GM21528 (cell line): ENCODE measurements around the gene ISX.

Experiments
- ATAC-seq: cut with Tn5 transposase; IDR thresholded peaks from one replicate; pipeline ENCODE4 v1.9.1; 2021; ENCODE audit warnings: mild to moderate bottlenecking, moderate library complexity; ENCODE audit not compliant: unreplicated experiment, low FRiP score

Gene ISX

GRCh38 chr22:35051013-35051535 is 14.9 kb upstream of the ISX start:
- no peak for ATAC-seq

GRCh38 chr22:35051791-35052190 is 14.2 kb upstream of the ISX start:
- ATAC-seq = no peak

- no peak for ATAC-seq
Observed at GRCh38 chr22:35053060-35053835, 12.7 kb upstream of the ISX start.

DNA sequence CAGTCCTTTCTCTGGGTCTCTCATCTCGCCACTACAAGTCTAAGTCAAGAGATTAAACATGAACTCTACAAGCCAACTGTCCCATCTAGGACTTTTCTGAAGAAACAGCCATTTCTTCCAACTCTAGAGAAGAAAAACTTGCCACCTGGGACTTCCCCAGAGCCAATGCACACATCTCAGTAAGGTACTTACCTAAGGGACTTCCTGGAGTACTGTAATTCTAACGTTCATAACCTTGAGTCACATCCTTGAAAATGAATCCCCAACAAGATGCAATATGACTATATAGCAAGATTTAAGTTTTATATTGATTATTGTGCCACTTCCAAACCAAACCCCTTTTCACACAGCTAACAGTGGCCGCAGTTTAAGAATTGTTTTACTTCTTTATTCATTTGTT is 11.9 kb upstream of the ISX start:
- no peak for ATAC-seq

GRCh38 chr22:35056486-35056885 is 9.5 kb upstream of the ISX start:
- no peak for ATAC-seq

DNA sequence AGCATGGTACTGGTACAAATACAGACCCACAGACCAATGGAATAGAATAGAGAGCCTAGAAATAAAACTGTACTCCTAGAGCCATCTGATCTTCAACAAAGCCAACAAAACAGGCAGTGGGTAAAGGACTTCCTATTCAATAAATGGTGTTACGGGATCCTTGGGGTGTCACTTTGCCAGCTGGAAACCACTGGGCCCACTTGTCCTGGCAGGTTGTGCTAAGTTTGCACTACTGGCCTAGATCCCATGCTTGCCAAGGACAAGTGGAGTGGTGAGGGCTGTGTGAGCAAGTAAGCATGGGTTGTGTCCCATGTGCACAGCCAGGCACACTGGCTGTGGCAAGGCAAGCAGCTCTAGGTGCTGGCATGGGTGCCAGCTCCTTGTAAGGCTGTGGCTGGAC is 8.8 kb upstream of the ISX start:
- ATAC-seq = no peak

- ATAC-seq = no peak
Observed at GRCh38 chr22:35059632-35060031, 6.3 kb upstream of the ISX start.

DNA sequence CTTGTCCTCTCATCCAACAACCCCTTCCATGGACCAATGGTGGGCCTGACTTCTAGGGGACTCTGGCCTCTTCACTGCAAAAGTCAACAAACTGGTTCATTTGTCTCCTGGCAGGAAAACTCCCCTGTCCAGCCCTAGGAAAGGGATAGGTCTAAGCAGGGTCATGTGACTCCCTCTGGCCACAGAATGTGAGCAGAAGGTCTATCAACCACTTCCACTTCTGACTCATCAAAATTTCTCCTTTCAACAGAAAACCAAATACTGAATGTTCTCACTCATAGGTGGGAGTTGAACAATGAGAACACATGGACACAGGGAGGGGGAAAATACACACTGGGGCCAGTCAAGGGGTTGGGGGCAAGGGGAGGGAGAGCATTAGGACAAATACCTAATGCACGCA is 1.3 kb upstream of the ISX start:
- ATAC-seq = no peak

GRCh38 chr22:35065183-35065582 is 775 bp upstream of the ISX start:
- no peak for ATAC-seq

DNA sequence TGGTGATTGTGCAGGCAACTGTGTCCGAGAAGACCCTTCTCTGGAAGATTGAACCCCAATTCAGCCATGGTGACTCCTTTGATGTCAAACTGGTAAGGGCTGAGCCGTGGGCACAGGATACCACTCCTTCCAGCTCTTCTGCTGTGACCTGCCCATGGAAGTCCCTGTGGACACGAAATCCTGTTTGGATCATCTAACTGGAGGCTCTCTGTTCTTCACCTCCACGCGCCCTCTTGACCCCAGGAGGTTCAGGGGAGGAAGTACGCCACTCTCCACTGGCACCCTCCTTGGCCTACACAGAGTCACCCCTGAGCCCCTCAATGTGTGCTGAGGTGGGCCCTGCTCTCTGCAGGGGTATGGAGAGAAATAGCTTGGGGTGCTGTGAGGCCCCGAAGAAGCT is 810 bp downstream of the ISX start:
- no peak for ATAC-seq

DNA sequence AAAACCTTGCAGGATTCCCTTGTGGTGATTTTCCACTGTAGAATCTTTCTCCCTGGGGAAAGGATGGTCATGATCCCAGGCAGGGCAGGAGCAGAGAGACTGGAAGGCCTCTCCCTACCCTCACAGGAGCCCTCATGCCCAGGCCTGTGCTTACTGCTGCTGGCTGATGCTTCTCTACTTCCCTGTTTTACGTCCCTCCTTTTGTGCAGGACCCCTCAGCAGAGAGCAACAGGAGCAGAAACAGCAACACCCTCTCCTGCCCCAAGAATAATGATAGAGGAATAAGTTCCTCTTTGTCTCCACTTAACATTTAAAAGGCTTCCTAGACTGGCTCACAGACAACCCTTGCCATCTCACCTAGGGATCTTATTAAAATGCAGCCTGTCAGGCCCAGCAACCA is 3.6 kb downstream of the ISX start:
- ATAC-seq = no peak

DNA sequence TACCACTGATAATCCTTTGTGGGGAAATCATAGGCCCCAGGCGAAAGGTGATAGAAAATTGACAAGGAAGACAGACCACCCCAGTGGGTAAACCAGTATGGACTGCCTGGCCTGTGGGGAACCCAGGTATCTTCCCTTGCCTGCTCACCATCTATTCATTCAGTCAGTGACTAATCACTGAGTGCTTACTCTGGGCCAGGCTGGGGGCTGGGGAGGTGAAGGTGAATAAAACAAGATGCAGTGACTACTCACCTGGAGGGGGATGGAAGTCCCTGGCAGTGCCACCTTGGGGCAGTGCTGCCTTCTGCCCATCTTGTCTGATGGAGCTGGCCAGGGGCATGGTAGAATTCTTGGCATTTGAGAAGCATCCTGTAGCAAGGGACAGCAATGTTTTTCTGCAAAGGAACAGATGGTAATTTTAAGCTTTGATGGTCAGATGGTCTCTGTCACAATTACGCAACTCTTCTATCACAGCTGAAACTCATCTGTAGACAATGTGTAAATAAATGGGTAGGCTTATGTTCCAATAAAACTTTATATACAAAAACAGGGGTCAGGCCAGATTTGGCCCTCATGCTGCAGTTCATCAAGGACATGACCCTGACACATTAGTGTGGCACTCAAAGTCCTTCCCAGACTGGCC is 4.6 kb downstream of the ISX start:
- no peak for ATAC-seq

DNA sequence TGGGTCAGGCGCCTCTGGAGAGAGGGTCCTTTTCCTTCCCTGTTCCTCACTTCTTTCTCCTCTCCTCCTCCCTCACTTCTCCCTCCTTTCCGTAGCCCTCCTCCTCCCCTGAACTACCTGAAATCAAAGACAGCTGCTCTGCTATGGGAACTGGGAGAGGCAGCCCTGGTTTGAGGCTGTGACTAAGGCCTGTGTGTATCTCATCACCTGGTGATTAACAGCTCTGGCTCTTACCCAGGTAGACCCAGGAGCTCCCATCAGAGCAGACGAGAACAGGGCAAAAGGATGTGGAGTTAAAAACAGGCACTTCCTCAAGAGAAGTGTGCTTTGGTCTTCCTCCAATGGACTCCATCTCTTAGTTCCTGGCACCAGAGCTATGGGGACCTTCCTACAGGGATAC is 5.8 kb downstream of the ISX start:
- no peak for ATAC-seq

DNA sequence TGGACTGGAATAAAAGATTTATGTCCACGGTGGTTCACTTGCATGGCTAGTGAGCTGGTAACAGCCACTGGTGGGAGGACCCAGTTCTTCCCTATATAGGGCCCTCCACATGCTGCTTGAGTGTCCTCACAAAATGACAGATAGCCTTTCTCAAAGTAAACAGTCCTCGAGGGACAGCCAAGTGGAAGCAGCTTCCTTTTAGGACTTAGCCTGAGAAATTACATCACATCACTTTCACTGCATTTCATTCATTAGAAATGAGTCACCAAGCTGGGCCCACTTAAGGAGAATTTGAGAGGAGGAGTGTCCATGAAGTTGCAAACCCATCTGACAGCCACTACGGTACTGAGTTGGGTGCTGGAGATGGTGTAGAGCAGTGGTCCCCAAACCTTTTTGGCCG is 7.0 kb downstream of the ISX start:
- ATAC-seq = no peak

DNA sequence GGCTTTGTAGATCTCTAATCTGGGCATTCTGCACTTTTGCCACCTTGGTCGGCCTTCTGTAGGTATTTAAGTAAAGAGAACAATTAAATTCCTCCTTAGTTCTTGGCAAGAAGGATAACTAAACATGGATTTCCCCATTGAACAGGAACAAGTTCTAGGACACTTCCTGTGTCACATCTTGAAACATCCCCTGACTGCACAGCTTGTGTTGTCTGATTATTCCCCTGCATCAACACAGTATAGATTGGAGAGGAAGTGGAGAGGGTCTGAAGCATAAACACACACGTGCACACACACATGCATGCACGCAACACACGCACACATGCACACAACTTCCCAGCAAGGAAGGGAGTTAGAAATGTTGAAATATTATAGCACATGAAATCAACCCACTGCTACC is 8.6 kb downstream of the ISX start:
- ATAC-seq = no peak

DNA sequence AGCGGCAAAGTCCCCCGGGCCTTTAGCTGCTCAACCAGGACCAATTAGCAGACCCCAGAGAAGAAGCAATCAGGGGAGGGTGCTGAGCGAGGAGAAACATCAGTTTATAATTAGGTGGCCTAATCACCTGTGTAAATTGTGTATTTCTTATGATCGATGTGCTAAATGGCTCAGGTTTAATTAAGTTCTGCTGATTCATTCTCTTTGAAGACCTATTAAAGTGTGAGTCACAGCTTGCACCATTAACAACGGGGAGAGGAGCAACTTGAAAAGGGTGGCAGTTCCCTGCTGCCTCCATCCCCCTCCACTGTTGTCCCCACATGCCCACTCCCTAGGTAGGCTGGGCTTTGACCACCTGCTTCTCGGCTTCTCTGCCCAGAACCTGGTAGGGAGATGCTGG is 10.7 kb downstream of the ISX start:
- ATAC-seq = no peak

GRCh38 chr22:35085621-35086020 is 19.7 kb downstream of the ISX start:
- no peak for ATAC-seq

DNA sequence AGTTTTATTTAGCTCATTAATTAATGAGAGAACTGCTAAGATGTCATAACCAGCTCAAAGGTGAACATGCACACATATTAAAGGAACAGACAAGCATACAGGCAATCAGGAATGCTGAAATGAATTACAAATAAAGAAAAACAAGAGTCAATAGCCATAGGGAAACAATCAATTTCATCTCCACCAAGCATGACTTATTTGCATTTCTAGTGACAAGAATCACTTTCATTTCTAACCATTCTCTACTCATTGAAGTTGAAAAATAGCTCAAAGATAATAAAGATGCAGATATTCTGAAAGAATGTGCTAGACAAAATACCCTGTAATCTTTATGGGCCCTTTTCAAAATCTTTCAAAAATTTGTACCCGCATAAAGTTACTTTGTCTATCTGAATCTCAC is 23.2 kb downstream of the ISX start:
- ATAC-seq = no peak

GRCh38 chr22:35092406-35092805 is 26.4 kb downstream of the ISX start:
- no peak for ATAC-seq

- ATAC-seq = no peak
Observed at GRCh38 chr22:35098921-35099320, 33.0 kb downstream of the ISX start.

DNA sequence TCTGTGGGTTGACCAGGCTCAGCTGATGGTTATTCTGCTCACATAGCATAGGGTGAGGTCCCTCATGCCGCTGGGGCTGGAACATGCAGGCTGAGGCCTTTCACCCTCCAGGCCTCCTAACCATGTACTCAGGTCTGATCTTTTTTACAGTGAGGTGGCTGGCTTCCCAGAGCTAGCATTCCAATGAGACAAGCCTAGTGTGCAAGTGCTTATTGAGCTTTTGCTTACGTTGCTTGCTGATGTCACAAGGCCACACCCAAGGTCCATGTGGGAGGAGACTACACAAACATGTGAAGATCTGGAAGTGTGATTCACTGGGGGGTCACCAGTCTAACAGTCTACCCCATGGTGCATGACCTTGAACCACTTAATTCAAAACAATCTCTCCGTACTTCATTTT is 33.9 kb downstream of the ISX start:
- ATAC-seq = no peak

DNA sequence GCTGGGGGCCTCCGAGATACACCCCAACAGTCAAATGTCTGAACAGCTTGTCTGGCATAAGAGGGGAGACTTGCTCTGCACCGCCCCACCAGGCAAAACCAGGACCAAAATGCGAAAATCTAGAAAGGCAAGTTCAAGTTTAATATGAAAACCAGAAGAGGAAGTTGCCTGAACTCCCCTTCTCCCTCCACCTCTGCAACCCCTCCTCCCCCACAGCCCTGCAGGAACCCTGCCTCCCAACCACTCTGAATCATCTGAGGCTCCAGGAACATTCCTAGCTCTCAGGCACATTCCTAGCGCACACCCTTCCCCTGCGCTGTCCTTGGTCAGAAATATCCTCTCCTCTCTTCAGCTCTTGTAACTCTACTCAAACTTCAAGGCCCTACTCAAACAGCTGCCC is 36.7 kb downstream of the ISX start:
- no peak for ATAC-seq
